HCEC 1CT (cell line): ENCODE data around the gene PARS2.
"Not testable (repeated sequence)": the region's sequence is repeated elsewhere in the genome, so short reads cannot be mapped to it uniquely, and the experiment has no call there.

ENCODE experiments used
- DNase-seq: peaks from one replicate; pipeline ENCODE4 v3.0.0-alpha.2; 2017

Gene PARS2

DNA sequence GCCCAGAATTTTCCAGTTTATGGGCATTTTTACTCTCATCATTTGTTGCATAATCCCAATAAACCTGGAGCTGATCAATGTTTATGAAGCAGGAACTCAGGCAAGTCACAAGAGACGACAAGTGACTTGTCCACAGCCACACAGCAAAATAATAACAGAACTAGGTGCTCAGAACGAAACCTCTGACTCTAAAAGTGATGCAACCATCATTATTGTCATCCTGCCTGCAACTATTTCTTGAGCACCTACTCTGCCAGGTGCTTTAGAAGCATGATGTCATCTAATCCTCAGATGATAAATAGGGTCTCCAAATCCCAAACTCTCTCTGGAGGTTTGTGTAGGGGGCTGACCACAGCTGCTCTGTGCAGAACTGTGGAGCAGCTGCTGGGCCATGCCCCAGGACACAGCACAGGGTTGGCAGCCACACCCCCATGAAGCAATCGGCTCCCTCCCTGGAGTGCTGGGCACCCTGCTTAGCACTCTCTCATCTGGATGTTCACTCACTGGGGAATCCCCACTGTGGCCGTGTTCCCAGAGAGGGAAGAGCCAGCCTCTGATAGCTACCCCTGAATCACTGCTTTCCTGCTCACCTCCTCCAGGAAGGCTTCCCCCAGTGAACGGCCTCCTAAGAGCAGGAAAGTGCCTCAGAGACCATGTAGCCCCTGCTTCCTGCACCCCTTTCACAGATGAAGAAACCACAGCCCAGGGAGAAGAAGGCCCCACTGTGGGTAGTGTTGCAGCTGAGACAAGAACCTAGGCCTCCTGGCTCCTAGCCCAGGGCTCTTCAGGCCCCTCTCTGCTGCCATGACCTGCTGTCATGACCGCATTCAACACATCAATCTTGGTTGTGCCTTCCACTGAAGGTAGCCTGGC, 34.7 kb upstream of the PARS2 start:
- DNase-seq = peak; percentile 18

GRCh38 chr1:54798206-54798605, 33.9 kb upstream of the PARS2 start:
- DNase-seq = no peak

DNA sequence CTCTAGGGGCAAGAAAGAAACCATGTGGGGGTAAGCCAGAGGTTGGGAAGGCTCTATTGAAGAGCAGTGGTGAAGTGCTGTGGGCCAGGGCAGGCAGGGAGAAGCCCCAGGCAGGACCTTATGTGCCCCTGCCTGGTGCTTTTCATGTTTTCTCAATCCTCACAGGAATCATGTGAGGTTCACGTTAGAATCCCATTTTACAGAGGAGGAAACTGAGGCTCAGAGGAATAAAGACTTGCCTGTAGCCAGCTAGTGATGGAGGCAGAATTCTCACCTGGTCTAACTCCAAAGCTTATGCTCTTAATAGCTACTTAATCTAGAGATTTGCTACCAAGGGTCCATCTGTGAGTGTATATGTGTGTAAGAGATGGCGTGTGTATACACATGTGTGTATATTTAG, 32.6 kb upstream of the PARS2 start:
- no peak for DNase-seq

GRCh38 chr1:54795841-54796468, 31.6 kb upstream of the PARS2 start:
- no peak for DNase-seq

GRCh38 chr1:54795356-54795665, 31.0 kb upstream of the PARS2 start:
- DNase-seq = no peak

- DNase-seq = peak; percentile 28
These were observed 30.4 kb upstream of the PARS2 start for GRCh38 chr1:54794451-54795355.

DNA sequence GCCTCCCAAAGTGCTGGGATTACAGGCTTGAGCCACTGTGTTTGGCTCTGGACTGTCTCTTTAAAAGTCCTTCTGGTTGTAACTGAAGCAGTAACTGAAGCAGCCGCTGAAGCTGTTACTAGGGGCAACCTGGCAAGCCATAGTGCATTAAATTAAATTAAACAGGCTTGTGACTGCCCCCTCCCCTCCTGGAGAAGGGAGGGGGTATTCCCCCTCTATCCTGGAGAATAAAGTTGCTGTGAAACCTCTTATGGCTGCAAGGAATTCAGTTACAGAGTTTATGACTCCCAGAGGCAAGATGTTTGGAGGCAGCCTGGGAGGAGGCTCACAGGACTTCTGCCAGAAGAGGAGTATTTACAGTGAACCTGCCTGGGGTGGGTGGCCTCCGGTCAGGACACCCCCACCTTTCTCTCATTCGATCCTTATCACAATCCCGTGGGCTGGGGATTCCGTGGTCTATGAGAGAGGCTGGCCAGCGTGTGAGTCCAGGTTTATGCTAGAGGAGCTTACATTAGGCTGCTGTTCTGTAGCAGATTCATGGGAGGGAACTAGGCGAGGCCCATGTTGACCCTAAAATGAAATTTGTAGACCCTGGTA, 28.5 kb upstream of the PARS2 start:
- no peak for DNase-seq

DNA sequence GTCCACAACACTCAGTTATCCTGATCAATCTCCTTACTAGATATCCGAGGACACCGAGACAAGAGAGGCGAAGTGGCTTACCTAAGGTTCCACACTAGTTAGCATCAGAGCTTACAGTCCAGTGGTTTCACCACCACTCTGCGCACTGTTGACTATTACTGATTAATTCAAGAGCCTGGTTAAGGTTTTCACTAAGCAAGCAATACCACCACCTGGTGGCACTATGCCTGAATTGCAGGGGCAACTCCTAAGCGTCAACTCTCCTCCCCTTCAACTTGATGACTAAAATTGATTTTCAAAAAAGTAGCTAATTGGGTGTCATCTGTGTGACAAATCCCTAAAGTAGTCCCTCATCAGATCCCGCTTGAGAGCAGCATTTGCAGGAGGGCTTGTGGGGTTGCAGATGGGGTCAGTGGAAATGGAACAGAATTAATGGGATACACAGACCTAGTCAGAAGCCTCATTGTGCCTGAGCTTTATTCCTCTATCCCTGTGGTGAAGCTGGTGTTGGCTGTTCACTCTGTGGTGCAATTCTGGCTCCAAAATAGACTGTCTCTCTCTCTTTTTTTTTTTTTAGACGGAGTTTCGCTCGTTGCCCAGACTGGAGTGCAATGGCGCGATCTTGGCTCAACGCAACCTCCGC, 27.7 kb upstream of the PARS2 start:
- DNase-seq = no peak

DNA sequence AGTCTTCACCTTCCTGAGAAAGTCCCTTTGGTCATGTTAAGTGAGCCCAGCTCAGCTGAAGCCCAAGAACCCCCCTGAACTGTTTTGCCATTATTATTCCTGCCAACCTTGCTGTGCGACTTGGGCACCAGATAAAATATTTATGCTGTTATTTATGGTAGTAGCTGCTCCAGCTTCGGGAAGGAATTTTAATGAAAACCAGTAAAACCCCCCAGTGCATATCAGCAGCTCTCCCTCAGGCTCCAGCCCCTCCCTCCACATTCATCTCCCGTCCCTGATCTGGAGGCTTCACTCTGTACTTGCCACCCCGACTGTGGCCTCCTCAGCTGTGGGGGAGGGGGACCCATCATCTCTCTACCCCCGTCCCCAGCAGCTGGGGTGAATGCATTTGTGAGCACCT, 24.1 kb upstream of the PARS2 start:
- DNase-seq = no peak

DNA sequence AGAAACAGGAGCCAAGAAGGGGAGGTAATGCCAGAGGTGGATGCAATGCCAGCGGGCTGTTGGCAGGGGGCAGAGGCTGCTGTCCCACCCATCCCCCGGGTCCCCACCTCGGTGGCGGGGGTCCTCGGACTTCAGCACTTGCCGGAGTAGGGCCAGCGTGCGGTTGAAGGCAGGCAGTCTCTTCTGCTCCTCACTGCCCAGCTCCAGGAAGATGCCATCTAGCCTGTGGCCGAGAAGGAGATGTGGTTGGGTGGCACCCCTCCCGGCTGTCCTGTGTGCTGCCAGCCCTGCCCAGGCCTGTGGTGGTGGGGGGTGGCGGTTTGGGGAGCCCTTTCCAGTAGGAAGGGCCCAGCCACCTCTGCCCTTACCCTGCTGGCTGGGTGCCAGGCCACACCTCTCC, 23.3 kb upstream of the PARS2 start:
- no peak for DNase-seq

DNA sequence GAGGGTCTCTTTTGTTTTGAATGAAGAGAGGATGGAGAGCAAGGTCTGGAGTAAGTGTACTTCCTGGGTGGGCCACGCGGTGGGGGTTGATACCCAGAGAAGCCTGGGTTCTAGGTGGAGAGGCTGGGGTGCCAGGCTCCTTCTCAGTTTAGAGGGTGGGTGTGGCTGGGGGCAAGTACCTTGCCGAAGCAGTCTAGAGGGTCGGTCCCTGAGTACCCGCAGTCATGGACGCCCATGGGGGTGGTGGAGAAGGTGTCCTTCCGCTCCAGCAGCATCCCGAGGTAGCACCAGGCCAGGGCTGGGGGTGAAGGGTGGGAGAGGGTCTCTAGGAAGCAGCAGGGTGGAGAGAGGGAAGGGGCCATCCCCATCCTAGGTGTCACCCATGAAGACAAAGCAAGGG, 22.5 kb upstream of the PARS2 start:
- no peak for DNase-seq

GRCh38 chr1:54784066-54784465, 19.7 kb upstream of the PARS2 start:
- no peak for DNase-seq

GRCh38 chr1:54782588-54782987, 18.3 kb upstream of the PARS2 start:
- DNase-seq = no peak

DNA sequence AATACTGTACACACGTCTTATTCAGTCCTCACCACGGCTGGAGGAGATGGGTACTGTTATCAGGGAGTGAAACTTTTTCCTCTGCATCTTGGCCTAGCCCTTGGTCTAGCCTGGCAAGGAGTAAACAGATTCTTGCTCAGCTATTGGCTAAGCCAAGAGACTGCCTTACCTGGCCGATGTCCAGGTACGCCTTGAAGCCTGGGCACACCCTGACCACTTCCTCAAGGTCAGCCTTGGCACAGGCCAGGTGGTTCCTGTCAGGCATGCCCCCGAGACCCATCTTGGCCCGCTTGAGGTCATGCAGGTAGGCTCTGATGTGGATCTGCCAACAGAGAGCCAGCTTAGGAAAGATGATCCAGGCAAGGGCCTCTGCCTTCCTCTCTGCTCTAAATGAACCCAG, 17.8 kb upstream of the PARS2 start:
- DNase-seq = no peak

DNA sequence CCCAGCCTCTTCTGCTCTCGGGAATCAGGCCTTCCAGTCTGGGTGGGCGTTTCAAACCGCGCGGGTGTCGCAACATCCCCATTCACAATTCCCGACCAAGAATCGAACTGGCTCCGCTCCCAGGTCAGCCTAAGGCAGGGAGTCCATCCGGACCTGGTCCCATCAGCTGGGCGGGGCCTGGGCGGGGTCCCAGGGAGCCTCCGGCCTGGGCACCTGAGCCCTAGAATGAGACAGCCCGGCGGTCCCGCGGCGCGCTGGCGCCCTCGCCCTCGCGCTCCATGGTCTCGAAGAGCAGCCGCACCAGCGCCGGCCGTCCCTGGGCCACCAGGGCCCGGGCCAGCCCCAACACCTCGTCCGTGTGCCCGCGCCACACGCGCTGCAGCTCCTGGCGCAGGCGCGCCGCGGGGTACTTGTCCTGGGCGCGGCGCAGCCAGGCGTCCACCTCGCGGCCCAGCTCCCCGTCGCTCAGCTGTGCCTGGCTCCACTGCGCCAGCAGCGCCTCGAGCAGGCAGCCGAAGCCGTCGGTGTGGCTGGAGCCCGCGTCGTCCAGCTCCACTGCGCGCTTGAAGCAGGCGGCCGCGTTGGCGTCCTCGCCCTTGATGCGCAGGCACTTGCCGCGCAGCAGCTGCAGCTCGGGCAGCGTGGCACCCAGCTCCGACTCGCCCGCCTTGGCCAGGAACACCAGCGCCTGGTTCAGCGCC, 16.9 kb upstream of the PARS2 start:
- DNase-seq = no peak

DNA sequence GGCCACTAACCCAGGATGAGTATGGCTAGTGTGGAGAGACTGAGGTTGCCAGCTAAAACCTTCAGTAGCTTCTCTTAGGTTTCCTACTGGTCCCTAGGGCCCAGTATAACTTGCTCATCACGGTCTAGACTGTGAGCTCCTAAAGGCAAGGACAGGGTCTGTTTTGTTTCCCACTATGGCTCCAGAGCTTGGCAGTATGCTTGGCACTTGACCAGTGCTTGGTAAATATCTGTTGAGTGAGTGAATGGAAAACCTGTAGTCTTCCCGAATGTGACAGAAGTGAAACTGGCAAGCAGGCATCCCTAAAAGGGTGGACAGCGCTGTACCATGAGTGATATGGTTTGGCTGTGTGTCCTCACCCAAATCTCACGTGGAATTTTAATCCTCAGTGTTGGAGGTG, 13.1 kb upstream of the PARS2 start:
- DNase-seq = no peak

GRCh38 chr1:54777011-54777410, 12.7 kb upstream of the PARS2 start:
- DNase-seq = no peak

- DNase-seq = not testable (repeated sequence)
These were observed 11.8 kb upstream of the PARS2 start for GRCh38 chr1:54775828-54776721.

DNA sequence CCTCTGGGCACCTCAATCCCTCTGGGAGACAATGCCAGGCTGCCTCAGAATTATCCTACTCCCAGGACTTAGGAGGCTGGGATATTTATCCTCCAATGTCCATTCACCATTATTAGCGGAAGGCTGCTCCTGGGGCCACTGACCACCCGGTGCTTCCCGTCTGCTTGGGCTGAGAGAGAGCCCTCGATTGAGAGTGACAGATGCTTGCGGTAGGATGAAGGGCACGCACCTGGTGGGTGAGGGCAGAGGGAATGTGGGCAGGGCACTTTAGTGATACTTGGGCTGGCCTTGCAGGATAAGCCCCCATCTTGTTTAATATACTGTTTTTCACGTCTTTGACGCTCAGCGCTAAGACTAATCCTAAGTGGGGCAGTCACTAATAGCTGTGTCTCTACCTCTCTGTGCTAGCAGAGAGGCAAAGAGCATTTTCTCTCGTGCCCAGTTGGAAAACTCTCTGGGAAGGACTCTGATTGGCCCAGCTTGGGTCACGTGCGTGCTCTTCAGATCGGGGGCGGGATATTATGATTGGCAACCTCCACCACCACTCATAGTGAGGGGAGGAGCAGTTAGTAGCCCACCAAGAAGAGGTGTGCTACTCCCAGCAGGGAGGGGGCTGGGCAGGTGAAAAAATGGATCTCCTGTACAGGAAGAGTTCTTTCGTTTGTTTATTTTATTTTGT, 10.6 kb upstream of the PARS2 start:
- no peak for DNase-seq

DNA sequence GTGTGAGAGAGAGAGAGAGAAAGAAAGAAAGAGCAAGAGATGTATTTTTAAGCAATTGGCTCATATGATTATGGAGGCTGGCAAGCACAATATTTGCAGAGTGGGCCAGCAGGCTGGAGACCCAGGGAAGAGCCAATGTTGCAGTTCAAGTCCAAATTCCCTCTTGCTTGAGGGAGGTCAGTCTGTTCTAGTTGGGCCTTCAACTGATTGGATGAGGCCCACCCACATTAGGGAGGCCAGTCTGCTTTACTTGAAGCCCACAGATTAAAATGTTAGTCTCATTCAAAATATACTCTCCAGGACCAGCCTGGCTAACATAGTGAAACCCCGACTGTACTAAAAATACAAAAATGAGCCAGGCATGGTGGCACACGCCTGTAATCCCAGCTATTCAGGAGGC, 8.6 kb upstream of the PARS2 start:
- DNase-seq = no peak
